ENCODE results near the gene YIF1B.

Gene YIF1B

GRCh38 chr19:38288123-38288855, 27.5 kb downstream of the YIF1B start:
- no peaks in the 10 kb centered on the region for H3K36me3 ChIP-seq (ENCODE audit: insufficient read depth, low read length)

GRCh38 chr19:38287604-38288003, 28.1 kb downstream of the YIF1B start:
- Histone ChIP-seq H3K36me3 (ENCODE audit: insufficient read depth, low read length) (no peaks in the 10 kb centered on the region), H3K4me3 (no peak overlapping the region), H3K9ac (ENCODE audit: insufficient read length) (no peak overlapping the region), H3K27ac (no peak overlapping the region), H3K9me3 (ENCODE audit: low read depth, low read length) (no peaks in the 10 kb centered on the region)
- no peak for DNase-seq (ENCODE audit: low read depth, low spot score)
- TF ChIP-seq POLR2AphosphoS5 (IDR thresholded peaks at IDR 0.05; ENCODE audit: borderline replicate concordance, low read depth, low read length) (no peak), EZH2 (IDR thresholded peaks at IDR 0.05) (no peak), FOXP2 (optimal IDR thresholded peaks at IDR 0.05; ENCODE audit: control extremely low read depth, extremely low read length, insufficient read depth) (no peak)

More at GRCh38 chr19:38288123-38288855, 27.5 kb downstream of the YIF1B start:
- no peak overlapping the region for H3K4me3 ChIP-seq
- TF ChIP-seq EZH2 (IDR thresholded peaks at IDR 0.05) = no peak
- no peak overlapping the region for H3K27ac ChIP-seq
- H3K9me3 ChIP-seq (ENCODE audit: low read depth, low read length) = no peaks in the 10 kb centered on the region
- no peak overlapping the region for H3K9ac ChIP-seq (ENCODE audit: insufficient read length)
- no peak for DNase-seq (ENCODE audit: low read depth, low spot score)

GRCh38 chr19:38285567-38285966, 30.2 kb downstream of the YIF1B start:
- Histone ChIP-seq H3K27ac (no peak overlapping the region), H3K9me3 (ENCODE audit: low read depth, low read length) (no peaks in the 10 kb centered on the region), H3K4me3 (no peak overlapping the region), H3K36me3 (ENCODE audit: insufficient read depth, low read length) (no peaks in the 10 kb centered on the region), H3K9ac (ENCODE audit: insufficient read length) (no peak overlapping the region)
- TF ChIP-seq EZH2 (IDR thresholded peaks at IDR 0.05) (no peak), POLR2AphosphoS5 (IDR thresholded peaks at IDR 0.05; ENCODE audit: borderline replicate concordance, low read depth, low read length) (no peak), FOXP2 (optimal IDR thresholded peaks at IDR 0.05; ENCODE audit: control extremely low read depth, extremely low read length, insufficient read depth) (no peak)
- DNase-seq (ENCODE audit: low read depth, low spot score) = no peak

GRCh38 chr19:38284422-38284821, 31.3 kb downstream of the YIF1B start:
- TF ChIP-seq FOXP2 (optimal IDR thresholded peaks at IDR 0.05; ENCODE audit: control extremely low read depth, extremely low read length, insufficient read depth) (no peak), POLR2AphosphoS5 (IDR thresholded peaks at IDR 0.05; ENCODE audit: borderline replicate concordance, low read depth, low read length) (no peak), EZH2 (IDR thresholded peaks at IDR 0.05) (no peak)
- no peak overlapping the region for H3K9ac ChIP-seq (ENCODE audit: insufficient read length)
- H3K9me3 ChIP-seq (ENCODE audit: low read depth, low read length) = no peaks in the 10 kb centered on the region
- no peak overlapping the region for H3K27ac ChIP-seq
- DNase-seq (ENCODE audit: low read depth, low spot score) = no peak
- H3K4me3 ChIP-seq = no peak overlapping the region
- no peaks in the 10 kb centered on the region for H3K36me3 ChIP-seq (ENCODE audit: insufficient read depth, low read length)

- no peaks in the 10 kb centered on the region for H3K36me3 ChIP-seq (ENCODE audit: insufficient read depth, low read length)
- no peaks in the 10 kb centered on the region for H3K9me3 ChIP-seq (ENCODE audit: low read depth, low read length)
- H3K27ac ChIP-seq = no peak overlapping the region
- no peak overlapping the region for H3K4me3 ChIP-seq
- no peak overlapping the region for H3K9ac ChIP-seq (ENCODE audit: insufficient read length)
- TF ChIP-seq POLR2AphosphoS5 (IDR thresholded peaks at IDR 0.05; ENCODE audit: borderline replicate concordance, low read depth, low read length) = no peak
- no peak for TF ChIP-seq EZH2 (IDR thresholded peaks at IDR 0.05)
- no peak for TF ChIP-seq FOXP2 (optimal IDR thresholded peaks at IDR 0.05; ENCODE audit: control extremely low read depth, extremely low read length, insufficient read depth)
- DNase-seq (ENCODE audit: low read depth, low spot score) = no peak
Observed at GRCh38 chr19:38283271-38283670, 32.5 kb downstream of the YIF1B start.

- no peaks in the 10 kb centered on the region for H3K36me3 ChIP-seq (ENCODE audit: insufficient read depth, low read length)
- no peaks in the 10 kb centered on the region for H3K9me3 ChIP-seq (ENCODE audit: low read depth, low read length)
- no peak overlapping the region for H3K27ac ChIP-seq
- no peak overlapping the region for H3K4me3 ChIP-seq
- no peak for DNase-seq (ENCODE audit: low read depth, low spot score)
- H3K9ac ChIP-seq (ENCODE audit: insufficient read length) = no peak overlapping the region
- TF ChIP-seq FOXP2 (optimal IDR thresholded peaks at IDR 0.05; ENCODE audit: control extremely low read depth, extremely low read length, insufficient read depth) = no peak
Observed at GRCh38 chr19:38281811-38282566, 33.8 kb downstream of the YIF1B start.

GRCh38 chr19:38280030-38280921, 35.5 kb downstream of the YIF1B start:
- Histone ChIP-seq H3K36me3 (ENCODE audit: insufficient read depth, low read length) (no peaks in the 10 kb centered on the region), H3K9ac (ENCODE audit: insufficient read length) (no peak overlapping the region), H3K9me3 (ENCODE audit: low read depth, low read length) (no peaks in the 10 kb centered on the region), H3K4me3 (no peak overlapping the region), H3K27ac (no peak overlapping the region)
- no peak for TF ChIP-seq POLR2AphosphoS5 (IDR thresholded peaks at IDR 0.05; ENCODE audit: borderline replicate concordance, low read depth, low read length)
- TF ChIP-seq EZH2 (IDR thresholded peaks at IDR 0.05) = no peak
- no peak for TF ChIP-seq FOXP2 (optimal IDR thresholded peaks at IDR 0.05; ENCODE audit: control extremely low read depth, extremely low read length, insufficient read depth)
- DNase-seq (ENCODE audit: low read depth, low spot score) = no peak

- H3K9me3 ChIP-seq (ENCODE audit: low read depth, low read length) = no peaks in the 10 kb centered on the region
Observed at GRCh38 chr19:38278751-38279150, 37.0 kb downstream of the YIF1B start.

More at GRCh38 chr19:38278751-38279150, 37.0 kb downstream of the YIF1B start:
- no peaks in the 10 kb centered on the region for H3K36me3 ChIP-seq (ENCODE audit: insufficient read depth, low read length)
- TF ChIP-seq FOXP2 (optimal IDR thresholded peaks at IDR 0.05; ENCODE audit: control extremely low read depth, extremely low read length, insufficient read depth) (no peak), POLR2AphosphoS5 (IDR thresholded peaks at IDR 0.05; ENCODE audit: borderline replicate concordance, low read depth, low read length) (no peak)
- DNase-seq (ENCODE audit: low read depth, low spot score) = no peak
- H3K27ac ChIP-seq = no peak overlapping the region
- no peak overlapping the region for H3K4me3 ChIP-seq
- H3K9ac ChIP-seq (ENCODE audit: insufficient read length) = no peak overlapping the region

All from SK-N-MC (cell line).